Measurements from ENCODE around the gene SSUH2. TPM values are rescaled to one million over a fixed set of nuclear protein-coding genes. Genes with fewer than 3 reads are reported as not detected.

Gene SSUH2
- polyA plus RNA-seq, 3 donors = not detected

GRCh38 chr3:8619548-8619947 is 25.1 kb downstream of the SSUH2 start:
- no peak for TF ChIP-seq CTCF (IDR thresholded peaks at IDR 0.05)
- intact Hi-C loops (cut with micrococcal nuclease) = no loop called here
- no peak overlapping the region for H3K27ac Mint-ChIP-seq
- H3K4me2 ChIP-seq (replicated peaks; ENCODE audit: extremely low read depth, low read length, poor library complexity, severe bottlenecking) = no peak overlapping the region
- H3K9ac ChIP-seq (ENCODE audit: insufficient read depth, low read length, poor library complexity, severe bottlenecking) = no peak overlapping the region
- WGBS (ENCODE audit: insufficient coverage) = 93% methylated on average over 4 of the region's 7 CpGs
- H3K36me3 Mint-ChIP-seq = no peaks in the 10 kb centered on the region
- H2AFZ ChIP-seq (ENCODE audit: insufficient read depth, low read depth, low read length, poor library complexity, severe bottlenecking) = no peak overlapping the region
- H3K4me1 ChIP-seq (ENCODE audit: control insufficient read depth in 1 of 2, insufficient read depth in 2 of 2, low read length in 2 of 2) = no peaks in the 10 kb centered on the region
- H3K4me3 Mint-ChIP-seq = no peak overlapping the region
- peaks cover 0 to 13% (median 8%) of the 10 kb centered on the region in 7 donors for H3K9me3 Mint-ChIP-seq
- H3K27me3 Mint-ChIP-seq (ENCODE audit: low read depth in 3 of 3) = peaks cover 0 to 2% (median 2%) of the 10 kb centered on the region in 3 donors
- peaks cover 6 to 20% of the 10 kb centered on the region in 2 donors for H3K9me3 ChIP-seq (replicated peaks in 1 of 2; ENCODE audit: control insufficient read depth in 1 of 2, insufficient read depth in 1 of 2, low read length in 2 of 2)
- no peaks in the 10 kb centered on the region for H3K36me3 ChIP-seq (replicated peaks in 1 of 2; ENCODE audit: control insufficient read depth in 1 of 2, insufficient read depth in 2 of 2, low read length in 2 of 2)
- H3K4me1 Mint-ChIP-seq = peaks cover 4% of the 10 kb centered on the region
- H3K27ac ChIP-seq (ENCODE audit: low read depth in 1 of 2, low read length in 2 of 2) = no peak overlapping the region
- no peak for DNase-seq
- no peaks in the 10 kb centered on the region for H4K20me1 ChIP-seq (ENCODE audit: insufficient read depth, low read length)
- no peak overlapping the region for H3K4me3 ChIP-seq (replicated peaks in 1 of 3; ENCODE audit: low read depth in 2 of 3, low read length in 3 of 3)
- no peaks in the 10 kb centered on the region for H3K27me3 ChIP-seq (ENCODE audit: control insufficient read depth in 2 of 2, insufficient read depth in 2 of 2, low read length in 2 of 2)
- H3K79me2 ChIP-seq (ENCODE audit: insufficient read depth, low read length) = no peaks in the 10 kb centered on the region

- no peak overlapping the region for H2AFZ ChIP-seq (ENCODE audit: insufficient read depth, low read depth, low read length, poor library complexity, severe bottlenecking)
- TF ChIP-seq CTCF (IDR thresholded peaks at IDR 0.05) = no peak
- H3K4me3 ChIP-seq (replicated peaks in 1 of 3; ENCODE audit: low read depth in 2 of 3, low read length in 3 of 3) = no peak overlapping the region
- no peak overlapping the region for H3K27ac ChIP-seq (ENCODE audit: low read depth in 1 of 2, low read length in 2 of 2)
- 96% methylated on average over 4 of the region's 4 CpGs for WGBS (ENCODE audit: insufficient coverage)
- Mint-ChIP-seq H3K27me3 (ENCODE audit: low read depth in 3 of 3) (peaks cover 0 to 2% (median 2%) of the 10 kb centered on the region in 3 donors), H3K36me3 (no peaks in the 10 kb centered on the region), H3K4me1 (peaks cover 4% of the 10 kb centered on the region), H3K9me3 (peaks cover 0 to 13% (median 8%) of the 10 kb centered on the region in 7 donors), H3K4me3 (no peak overlapping the region), H3K27ac (no peak overlapping the region)
- H3K4me2 ChIP-seq (replicated peaks; ENCODE audit: extremely low read depth, low read length, poor library complexity, severe bottlenecking) = no peak overlapping the region
- H3K36me3 ChIP-seq (replicated peaks in 1 of 2; ENCODE audit: control insufficient read depth in 1 of 2, insufficient read depth in 2 of 2, low read length in 2 of 2) = no peaks in the 10 kb centered on the region
- intact Hi-C loops (cut with micrococcal nuclease) = no loop called here
- H4K20me1 ChIP-seq (ENCODE audit: insufficient read depth, low read length) = no peaks in the 10 kb centered on the region
- H3K4me1 ChIP-seq (ENCODE audit: control insufficient read depth in 1 of 2, insufficient read depth in 2 of 2, low read length in 2 of 2) = no peaks in the 10 kb centered on the region
- H3K9me3 ChIP-seq (replicated peaks in 1 of 2; ENCODE audit: control insufficient read depth in 1 of 2, insufficient read depth in 1 of 2, low read length in 2 of 2) = peaks cover 6 to 20% of the 10 kb centered on the region in 2 donors
- H3K79me2 ChIP-seq (ENCODE audit: insufficient read depth, low read length) = no peaks in the 10 kb centered on the region
- no peak for DNase-seq
- no peaks in the 10 kb centered on the region for H3K27me3 ChIP-seq (ENCODE audit: control insufficient read depth in 2 of 2, insufficient read depth in 2 of 2, low read length in 2 of 2)
- no peak overlapping the region for H3K9ac ChIP-seq (ENCODE audit: insufficient read depth, low read length, poor library complexity, severe bottlenecking)
Measured at GRCh38 chr3:8618950-8619349, 25.6 kb downstream of the SSUH2 start.
